Gastrocnemius medialis (tissue), 4 donors: ENCODE results near the gene PSMD11.
"Not testable (repeated sequence)": the region's sequence is repeated elsewhere in the genome, so short reads cannot be mapped to it uniquely, and the experiment has no call there.

Experiments used
- POLR2A ChIP-seq, 2 donors: fragments of 450-650 bp; IDR thresholded peaks; one replicate each; pipeline ENCODE4 v1.6.1; 2017; ENCODE audit warnings: antibody characterized with exemption in 2 of 2, mild to moderate bottlenecking in 2 of 2, moderate library complexity in 2 of 2
- TF ChIP-seq, protein P1 (sequence below), 5 experiments: fragments of 450-650 bp in 3 of 5; fragments of 200-600 bp in 2 of 5; sonication (generic) in 2 of 5; IDR thresholded peaks in 4 of 5; conservative IDR thresholded peaks in 1 of 5; 1 replicate in 4 of 5; 2 replicates in 1 of 5; pipeline ENCODE4 v1.5.1; 2016 to 2019; ENCODE audit warnings: antibody characterized with exemption in 5 of 5, mild to moderate bottlenecking in 3 of 5, moderate library complexity in 3 of 5

- TF ChIP-seq, protein P1, sequence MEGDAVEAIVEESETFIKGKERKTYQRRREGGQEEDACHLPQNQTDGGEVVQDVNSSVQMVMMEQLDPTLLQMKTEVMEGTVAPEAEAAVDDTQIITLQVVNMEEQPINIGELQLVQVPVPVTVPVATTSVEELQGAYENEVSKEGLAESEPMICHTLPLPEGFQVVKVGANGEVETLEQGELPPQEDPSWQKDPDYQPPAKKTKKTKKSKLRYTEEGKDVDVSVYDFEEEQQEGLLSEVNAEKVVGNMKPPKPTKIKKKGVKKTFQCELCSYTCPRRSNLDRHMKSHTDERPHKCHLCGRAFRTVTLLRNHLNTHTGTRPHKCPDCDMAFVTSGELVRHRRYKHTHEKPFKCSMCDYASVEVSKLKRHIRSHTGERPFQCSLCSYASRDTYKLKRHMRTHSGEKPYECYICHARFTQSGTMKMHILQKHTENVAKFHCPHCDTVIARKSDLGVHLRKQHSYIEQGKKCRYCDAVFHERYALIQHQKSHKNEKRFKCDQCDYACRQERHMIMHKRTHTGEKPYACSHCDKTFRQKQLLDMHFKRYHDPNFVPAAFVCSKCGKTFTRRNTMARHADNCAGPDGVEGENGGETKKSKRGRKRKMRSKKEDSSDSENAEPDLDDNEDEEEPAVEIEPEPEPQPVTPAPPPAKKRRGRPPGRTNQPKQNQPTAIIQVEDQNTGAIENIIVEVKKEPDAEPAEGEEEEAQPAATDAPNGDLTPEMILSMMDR (IDR thresholded peaks at IDR 0.05 in 4 of 5, conservative IDR thresholded peaks at IDR 0.05 in 1 of 5): not testable (repeated sequence)
- not testable (repeated sequence) for TF ChIP-seq POLR2A (IDR thresholded peaks at IDR 0.05)
Measured at GRCh38 chr17:32410085-32410484, 34.2 kb upstream of the PSMD11 start.
